Mesothelial cell of epicardium (in vitro differentiated cells): ENCODE results near the gene PRKN. TPM values are rescaled to one million over a fixed set of nuclear protein-coding genes. Genes with fewer than 3 reads are reported as not detected.

ENCODE experiments used
- DNase-seq, 2 experiments: peaks; one replicate each; pipeline ENCODE4 v3.0.0; 2021; ENCODE audit warnings: low spot score in 2 of 2; ENCODE audit not compliant: unreplicated experiment in 2 of 2
- H3K27ac Mint-ChIP-seq: 2 replicates; pipeline ENCODE4 v1.8.0; 2021; ENCODE audit warnings: mixed read lengths
- H3K27me3 Mint-ChIP-seq: 2 replicates; pipeline ENCODE4 v1.8.0; 2021; ENCODE audit warnings: low read depth, mixed read lengths
- H3K36me3 Mint-ChIP-seq: 2 replicates; pipeline ENCODE4 v1.8.0; 2021; ENCODE audit warnings: mixed read lengths
- H3K4me1 Mint-ChIP-seq: 2 replicates; pipeline ENCODE4 v1.8.0; 2021; ENCODE audit warnings: mixed read lengths
- H3K4me3 Mint-ChIP-seq: 2 replicates; pipeline ENCODE4 v1.8.0; 2021; ENCODE audit warnings: mild to moderate bottlenecking, moderate library complexity, mixed read lengths
- H3K9me3 Mint-ChIP-seq: 2 replicates; pipeline ENCODE4 v1.8.0; 2021; ENCODE audit warnings: mixed read lengths
- total RNA-seq: library from RNA; stranded (reverse); gene quantifications from 3 replicates; pipeline ENCODE4 v1.2.1, GENCODE V29; 2021
- TF ChIP-seq, protein P1 (sequence below): fragments of 200-600 bp; sonication (generic); IDR thresholded peaks from one replicate; pipeline ENCODE4 v1.5.0; 2021; ENCODE audit warnings: antibody characterized with exemption; ENCODE audit not compliant: unreplicated experiment

The PRKN gene
- total RNA-seq, 1 donor from 2014 or later: 7.6 TPM

GRCh38 chr6:162092816-162093502, 634.6 kb downstream of the PRKN start:
- Mint-ChIP-seq H3K4me3 (no peak overlapping the region), H3K9me3 (peaks cover 6% of the 10 kb centered on the region), H3K27ac (no peak overlapping the region), H3K27me3 (no peaks in the 10 kb centered on the region), H3K36me3 (no peaks in the 10 kb centered on the region), H3K4me1 (no peaks in the 10 kb centered on the region)
- TF ChIP-seq, protein P1, sequence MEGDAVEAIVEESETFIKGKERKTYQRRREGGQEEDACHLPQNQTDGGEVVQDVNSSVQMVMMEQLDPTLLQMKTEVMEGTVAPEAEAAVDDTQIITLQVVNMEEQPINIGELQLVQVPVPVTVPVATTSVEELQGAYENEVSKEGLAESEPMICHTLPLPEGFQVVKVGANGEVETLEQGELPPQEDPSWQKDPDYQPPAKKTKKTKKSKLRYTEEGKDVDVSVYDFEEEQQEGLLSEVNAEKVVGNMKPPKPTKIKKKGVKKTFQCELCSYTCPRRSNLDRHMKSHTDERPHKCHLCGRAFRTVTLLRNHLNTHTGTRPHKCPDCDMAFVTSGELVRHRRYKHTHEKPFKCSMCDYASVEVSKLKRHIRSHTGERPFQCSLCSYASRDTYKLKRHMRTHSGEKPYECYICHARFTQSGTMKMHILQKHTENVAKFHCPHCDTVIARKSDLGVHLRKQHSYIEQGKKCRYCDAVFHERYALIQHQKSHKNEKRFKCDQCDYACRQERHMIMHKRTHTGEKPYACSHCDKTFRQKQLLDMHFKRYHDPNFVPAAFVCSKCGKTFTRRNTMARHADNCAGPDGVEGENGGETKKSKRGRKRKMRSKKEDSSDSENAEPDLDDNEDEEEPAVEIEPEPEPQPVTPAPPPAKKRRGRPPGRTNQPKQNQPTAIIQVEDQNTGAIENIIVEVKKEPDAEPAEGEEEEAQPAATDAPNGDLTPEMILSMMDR: no peak
- no peak for DNase-seq

DNA sequence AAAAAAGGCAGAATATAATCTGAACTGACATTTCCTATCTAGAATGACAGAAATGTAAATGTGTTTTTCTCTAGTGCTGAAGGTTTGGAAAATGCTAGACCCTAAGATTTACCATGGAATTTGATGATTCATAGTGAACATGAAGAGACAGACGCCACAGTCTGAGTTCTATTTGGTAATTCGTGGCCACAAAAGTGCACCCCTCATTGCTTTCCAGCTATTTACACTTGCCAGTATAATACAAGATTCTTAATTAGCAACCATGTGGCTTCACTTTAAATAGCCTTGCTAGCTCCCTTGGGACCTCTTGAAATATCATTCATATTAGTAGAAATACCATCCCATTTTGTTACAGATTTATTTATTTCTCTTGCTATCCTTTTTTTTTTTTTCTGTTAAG, 636.8 kb downstream of the PRKN start:
- H3K36me3 Mint-ChIP-seq: no peaks in the 10 kb centered on the region
- DNase-seq: no peak
- H3K27me3 Mint-ChIP-seq: no peaks in the 10 kb centered on the region
- peaks cover 6% of the 10 kb centered on the region for H3K9me3 Mint-ChIP-seq
- H3K4me1 Mint-ChIP-seq: peaks cover 5% of the 10 kb centered on the region
- H3K4me3 Mint-ChIP-seq: no peak overlapping the region
- TF ChIP-seq, protein P1: no peak
- H3K27ac Mint-ChIP-seq: no peak overlapping the region

GRCh38 chr6:162088091-162088490, 639.5 kb downstream of the PRKN start:
- peaks cover 5% of the 10 kb centered on the region for H3K4me1 Mint-ChIP-seq
- H3K27me3 Mint-ChIP-seq: no peaks in the 10 kb centered on the region
- DNase-seq: no peak
- peaks cover 6% of the 10 kb centered on the region for H3K9me3 Mint-ChIP-seq
- H3K27ac Mint-ChIP-seq: no peak overlapping the region
- TF ChIP-seq, protein P1: no peak
- H3K36me3 Mint-ChIP-seq: no peaks in the 10 kb centered on the region
- no peak overlapping the region for H3K4me3 Mint-ChIP-seq

DNA sequence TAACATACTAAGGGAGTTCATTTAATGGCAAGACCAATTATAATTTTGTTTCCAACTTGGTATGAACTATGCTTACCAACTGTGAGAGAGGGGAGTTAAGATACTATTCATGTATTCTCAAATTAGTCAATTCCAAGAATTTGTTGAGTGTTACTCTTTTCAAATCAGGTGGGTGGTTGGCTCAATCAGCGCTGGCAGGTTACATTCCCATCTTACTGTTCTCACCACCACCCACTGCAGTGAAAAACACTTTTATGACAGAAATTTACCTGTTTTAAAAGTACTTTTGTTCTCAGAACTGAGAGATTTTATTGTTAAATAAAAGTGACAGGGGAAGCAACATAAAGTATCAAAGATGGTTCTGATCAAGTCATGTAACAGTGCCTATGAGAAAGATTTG, 642.0 kb downstream of the PRKN start:
- Mint-ChIP-seq H3K4me1 (peaks cover 5% of the 10 kb centered on the region), H3K27ac (no peak overlapping the region), H3K9me3 (peaks cover 22% of the 10 kb centered on the region), H3K27me3 (no peaks in the 10 kb centered on the region), H3K36me3 (no peaks in the 10 kb centered on the region), H3K4me3 (no peak overlapping the region)
- no peak for DNase-seq
- TF ChIP-seq, protein P1: no peak

GRCh38 chr6:162082520-162082919, 645.0 kb downstream of the PRKN start:
- TF ChIP-seq, protein P1: no peak
- H3K27ac Mint-ChIP-seq: no peak overlapping the region
- DNase-seq: no peak
- peaks cover 19% of the 10 kb centered on the region for H3K9me3 Mint-ChIP-seq
- peaks cover 5% of the 10 kb centered on the region for H3K4me1 Mint-ChIP-seq
- H3K36me3 Mint-ChIP-seq: no peaks in the 10 kb centered on the region
- no peaks in the 10 kb centered on the region for H3K27me3 Mint-ChIP-seq
- H3K4me3 Mint-ChIP-seq: no peak overlapping the region
